Neural cell (in vitro differentiated cells): ENCODE results near the gene INMT. TPM values are rescaled to one million over a fixed set of nuclear protein-coding genes. Genes with fewer than 3 reads are reported as not detected.

Source experiments
- H2AFZ ChIP-seq: fragments of 200-600, 300-800 bp; sonication (generic), shearing (Covaris generic); 2 replicates; pipeline ENCODE4 v1.6.0; 2014; ENCODE audit warnings: low read depth, mild to moderate bottlenecking, antibody characterized with exemption, low read length, moderate library complexity
- H3F3A ChIP-seq: fragments of 200-600 bp; shearing (Covaris generic); 2 replicates; pipeline ENCODE4 v1.6.1; 2016; ENCODE audit warnings: mild to moderate bottlenecking, moderate library complexity, mixed read lengths, antibody characterized with exemption, low read length; ENCODE audit not compliant: insufficient read depth, poor library complexity, severe bottlenecking
- H3K27ac ChIP-seq: fragments of 200-600, 300-800 bp; sonication (generic), shearing (Covaris generic); 2 replicates; pipeline ENCODE4 v1.5.1; 2014; ENCODE audit warnings: mild to moderate bottlenecking, low read length, moderate library complexity
- H3K27me3 ChIP-seq: fragments of 300-800, 200-600 bp; sonication (generic), shearing (Covaris generic); 2 replicates; pipeline ENCODE4 v1.6.0; 2014; ENCODE audit warnings: mild to moderate bottlenecking, low read depth, low read length, moderate library complexity; ENCODE audit not compliant: insufficient read depth
- H3K36me3 ChIP-seq: fragments of 300-800, 200-600 bp; sonication (generic), shearing (Covaris generic); 2 replicates; pipeline ENCODE4 v1.5.1; 2014; ENCODE audit warnings: mild to moderate bottlenecking, antibody characterized with exemption, low read length, moderate library complexity; ENCODE audit not compliant: insufficient read depth
- H3K4me2 ChIP-seq: fragments of 300-800, 200-600 bp; sonication (generic), shearing (Covaris generic); 2 replicates; pipeline ENCODE4 v1.6.0; 2014; ENCODE audit warnings: mild to moderate bottlenecking, low read length
- H3K4me3 ChIP-seq: fragments of 300-800, 200-600 bp; sonication (generic), shearing (Covaris generic); 2 replicates; pipeline ENCODE4 v1.5.1; 2014; ENCODE audit warnings: mild to moderate bottlenecking, low read length, moderate library complexity
- H3K79me2 ChIP-seq: fragments of 200-600 bp; shearing (Covaris generic); replicated peaks from 2 replicates; pipeline ENCODE4 v1.6.0; 2014; ENCODE audit warnings: mild to moderate bottlenecking, low read length, moderate library complexity; ENCODE audit not compliant: insufficient read depth
- H3K9ac ChIP-seq: fragments of 300-800, 200-600 bp; sonication (generic), shearing (Covaris generic); 2 replicates; pipeline ENCODE4 v1.6.1; 2016; ENCODE audit warnings: mild to moderate bottlenecking, low read length, mixed read lengths
- H3K9me2 ChIP-seq: fragments of 200-600 bp; shearing (Covaris generic); 2 replicates; pipeline ENCODE4 v1.6.1; 2016; ENCODE audit warnings: mild to moderate bottlenecking, low read length, mixed read lengths; ENCODE audit not compliant: insufficient read depth
- H3K9me3 ChIP-seq: fragments of 200-600, 300-800 bp; sonication (generic), shearing (Covaris generic); 2 replicates; pipeline ENCODE4 v1.6.1; 2016; ENCODE audit warnings: mild to moderate bottlenecking, mixed run types, low read length, moderate library complexity, mixed read lengths
- H4K20me1 ChIP-seq: fragments of 200-600 bp; shearing (Covaris generic); 2 replicates; pipeline ENCODE4 v1.6.1; 2016; ENCODE audit warnings: mild to moderate bottlenecking, mixed run types; ENCODE audit not compliant: insufficient read depth
- CTCF ChIP-seq: fragments of 450-650 bp; IDR thresholded peaks from 2 replicates; pipeline ENCODE4 v1.5.1; 2014; ENCODE audit warnings: antibody characterized with exemption, mild to moderate bottlenecking, moderate library complexity; ENCODE audit not compliant: poor library complexity, severe bottlenecking
- EP300 ChIP-seq: fragments of 450-650 bp; conservative IDR thresholded peaks from 2 replicates; pipeline ENCODE4 v1.6.1; 2014; ENCODE audit warnings: antibody characterized with exemption, mild to moderate bottlenecking, moderate library complexity; ENCODE audit not compliant: poor library complexity, severe bottlenecking
- EZH2 ChIP-seq: fragments of 200-600, 300-800 bp; shearing (Covaris generic), sonication (generic); IDR thresholded peaks from 2 replicates; pipeline ENCODE4 v1.6.1; 2014; ENCODE audit warnings: antibody characterized with exemption, low read length, borderline replicate concordance, mild to moderate bottlenecking; ENCODE audit not compliant: insufficient read depth, poor library complexity, severe bottlenecking
- MXI1 ChIP-seq: fragments of 450-650 bp; conservative IDR thresholded peaks from 2 replicates; pipeline ENCODE4 v1.6.1; 2014; ENCODE audit warnings: antibody characterized with exemption, mild to moderate bottlenecking; ENCODE audit not compliant: poor library complexity, severe bottlenecking
- POLR2AphosphoS5 ChIP-seq: IDR thresholded peaks from 2 replicates; pipeline ENCODE4 v1.6.1; 2012
- RAD21 ChIP-seq: fragments of 450-650 bp; conservative IDR thresholded peaks from 2 replicates; pipeline ENCODE4 v1.6.1; 2014; ENCODE audit warnings: antibody characterized with exemption, mild to moderate bottlenecking, moderate library complexity
- REST ChIP-seq: IDR thresholded peaks from 2 replicates; pipeline ENCODE4 v1.6.1; 2012; ENCODE audit warnings: borderline replicate concordance
- SMC3 ChIP-seq: fragments of 450-650 bp; conservative IDR thresholded peaks from 2 replicates; pipeline ENCODE4 v1.6.1; 2014; ENCODE audit warnings: antibody characterized with exemption, mild to moderate bottlenecking, moderate library complexity; ENCODE audit not compliant: poor library complexity
- TAF1 ChIP-seq: IDR thresholded peaks from 2 replicates; pipeline ENCODE4 v1.6.1; 2012; ENCODE audit warnings: low read depth
- polyA plus RNA-seq: library from polyadenylated mRNA; depleted of rRNA; stranded (reverse); fragments of >200 nt; gene quantifications from 2 replicates; pipeline ENCODE4 v1.2.3, GENCODE V29; 2014

INMT gene
- polyA plus RNA-seq, 1 donor from 2014 or later, result 0.66 TPM

GRCh38 chr7:30726296-30727006 is 25.5 kb upstream of the INMT start:
- Histone ChIP-seq H3K27ac (no peak overlapping the region), H3K9me3 (no peaks in the 10 kb centered on the region), H3K4me3 (no peak overlapping the region), H3K9ac (no peak overlapping the region), H3K4me2 (no peak overlapping the region), H3K9me2 (no peaks in the 10 kb centered on the region), H4K20me1 (no peaks in the 10 kb centered on the region), H3K27me3 (no peaks in the 10 kb centered on the region), H3K79me2 (no peaks in the 10 kb centered on the region), H3K36me3 (no peaks in the 10 kb centered on the region), H2AFZ (no peak overlapping the region), H3F3A (no peaks in the 10 kb centered on the region)
- no peak for TF ChIP-seq EP300
- no peak for TF ChIP-seq REST
- TF ChIP-seq POLR2AphosphoS5, result no peak
- TF ChIP-seq RAD21, result no peak
- TF ChIP-seq EZH2, result no peak
- no peak for TF ChIP-seq TAF1
- TF ChIP-seq MXI1, result no peak
- no peak for TF ChIP-seq CTCF
- no peak for TF ChIP-seq SMC3

- Histone ChIP-seq H3K4me3 (no peak overlapping the region), H2AFZ (no peak overlapping the region), H3K9ac (no peak overlapping the region), H3K27me3 (no peaks in the 10 kb centered on the region), H4K20me1 (no peaks in the 10 kb centered on the region), H3K9me2 (no peaks in the 10 kb centered on the region), H3K9me3 (no peaks in the 10 kb centered on the region), H3K36me3 (no peaks in the 10 kb centered on the region), H3K4me2 (no peak overlapping the region), H3K27ac (no peak overlapping the region), H3F3A (no peaks in the 10 kb centered on the region), H3K79me2 (no peaks in the 10 kb centered on the region)
- TF ChIP-seq TAF1 (no peak), CTCF (no peak), POLR2AphosphoS5 (no peak), RAD21 (no peak), MXI1 (no peak), REST (no peak), EZH2 (no peak), SMC3 (no peak), EP300 (no peak)
Measured at GRCh38 chr7:30727061-30727945, 24.6 kb upstream of the INMT start.
